LoVo (cell line): ENCODE results near the gene PRPF8.

Experiments used
- DNase-seq: peaks from one replicate; pipeline ENCODE4 v3.0.0-alpha.2; 2016; ENCODE audit warnings: low spot score

The PRPF8 gene

DNA sequence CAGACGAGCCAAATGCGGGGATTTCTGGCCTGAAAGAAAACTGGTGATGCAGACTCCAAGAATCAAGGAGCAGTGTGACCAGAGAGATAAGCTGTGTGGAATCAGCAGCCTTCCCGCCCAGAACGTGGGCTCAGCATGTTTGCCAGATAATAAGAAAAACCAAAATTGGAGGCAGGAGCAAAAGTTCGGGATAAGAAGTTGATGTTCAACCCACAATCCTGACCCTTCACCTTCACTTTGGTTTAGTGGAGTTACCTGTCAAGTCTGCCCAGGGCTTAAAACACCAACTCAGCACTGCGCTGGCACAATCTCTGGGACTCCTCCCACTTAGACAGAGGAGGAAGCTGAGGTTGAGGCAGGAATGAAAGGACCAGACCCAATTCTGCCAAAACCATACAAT is 59.1 kb downstream of the PRPF8 start:
- DNase-seq, result no peak

DNA sequence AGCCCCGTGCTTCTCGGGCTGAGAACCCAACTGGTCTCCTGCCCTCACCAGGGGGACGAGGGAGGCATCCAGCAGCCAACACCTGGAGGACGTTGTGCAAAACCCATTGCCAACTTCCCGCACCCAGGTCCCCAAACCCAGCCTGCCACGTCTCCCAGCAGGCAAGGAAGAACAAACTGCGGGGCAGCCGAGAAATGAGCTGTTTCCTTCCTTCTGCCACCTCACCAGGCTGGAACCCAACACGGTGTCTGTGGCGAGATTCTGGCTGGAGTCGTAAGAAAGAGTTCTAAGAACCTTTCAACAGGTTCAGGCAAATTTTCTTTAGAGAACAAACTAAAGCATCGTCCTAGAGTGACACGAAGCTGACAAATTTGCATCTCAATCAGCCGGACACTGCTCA is 59.6 kb downstream of the PRPF8 start:
- no peak for DNase-seq

DNA sequence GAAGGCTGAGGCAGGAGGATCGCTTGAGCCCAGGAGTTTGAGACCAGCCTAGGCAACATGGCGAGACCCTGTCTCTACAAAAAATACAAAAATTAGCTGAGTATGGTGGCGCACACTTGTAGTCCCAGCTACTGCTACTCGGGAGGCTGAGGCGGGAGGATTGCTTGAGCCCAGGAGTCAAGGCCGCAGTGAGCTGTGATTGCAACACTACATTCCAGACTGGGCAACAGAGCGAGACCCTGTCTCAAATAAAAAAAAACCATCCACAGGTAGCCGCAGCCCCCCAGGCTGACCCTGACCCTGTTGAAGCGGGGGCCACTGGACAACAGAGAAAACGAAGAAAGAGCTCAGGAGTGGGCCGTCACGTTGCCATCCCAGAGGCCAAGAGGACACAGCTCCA is 60.0 kb downstream of the PRPF8 start:
- no peak for DNase-seq

DNA sequence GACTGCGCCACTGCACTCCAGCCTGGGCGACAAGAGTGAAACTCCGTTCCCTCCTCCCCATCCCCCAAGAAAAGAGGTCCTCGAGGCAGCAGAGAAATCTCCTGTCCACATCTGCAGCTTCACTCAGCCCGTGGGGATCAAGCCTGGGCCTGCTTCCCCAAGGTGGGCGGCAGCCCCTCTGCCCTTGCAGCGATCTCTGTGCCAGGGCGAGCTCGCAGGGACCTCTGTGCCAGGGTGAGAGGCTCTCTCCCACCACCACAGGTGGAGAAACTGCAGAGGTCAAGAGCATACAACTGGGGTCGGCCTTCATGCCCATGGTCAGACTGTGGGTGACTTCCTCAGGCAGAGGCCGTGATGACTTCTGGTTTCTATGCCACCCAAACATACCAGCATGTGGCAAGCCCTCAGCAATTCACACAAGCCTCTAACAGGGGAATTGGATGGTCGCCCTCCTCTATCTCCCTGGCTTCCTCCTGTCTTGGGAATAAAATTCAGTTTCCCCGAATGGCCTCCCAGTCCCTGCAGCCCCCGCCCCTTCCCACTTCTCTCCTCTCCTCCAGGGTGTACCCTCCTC is 61.5 kb downstream of the PRPF8 start:
- no peak for DNase-seq

DNA sequence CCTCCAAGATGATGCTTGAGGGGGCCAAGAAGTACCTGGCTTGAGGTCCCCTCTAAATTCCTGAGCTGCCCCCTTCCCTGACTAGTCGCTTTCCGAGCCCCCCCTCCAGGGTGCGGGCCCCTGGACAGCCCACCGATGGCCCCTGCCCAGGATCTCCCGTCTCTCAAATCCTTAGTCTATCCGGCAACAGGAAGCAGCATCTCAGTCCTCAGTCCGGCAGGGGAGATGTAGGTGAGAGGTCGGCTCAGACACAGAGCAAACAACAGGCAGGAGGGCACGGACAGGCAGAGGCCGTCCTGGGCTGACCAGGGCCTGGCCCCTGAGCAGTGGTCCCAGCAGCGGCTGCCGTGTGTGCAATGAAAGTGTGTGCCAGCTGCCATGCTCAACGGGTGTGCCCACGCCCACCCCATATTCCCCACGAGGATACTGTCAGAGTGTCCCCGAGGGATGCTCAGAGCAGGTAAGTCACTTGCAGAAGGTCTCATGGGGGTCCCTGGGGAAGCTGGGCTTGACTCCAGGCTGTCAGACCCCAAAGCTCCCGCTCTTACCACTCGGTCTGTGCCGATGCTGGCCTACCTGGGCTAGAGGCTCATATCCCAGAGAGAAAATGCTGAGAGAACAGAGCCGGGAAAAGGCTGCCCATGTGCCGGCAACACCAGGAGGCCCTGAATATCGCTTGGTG is 63.3 kb downstream of the PRPF8 start:
- no peak for DNase-seq

DNA sequence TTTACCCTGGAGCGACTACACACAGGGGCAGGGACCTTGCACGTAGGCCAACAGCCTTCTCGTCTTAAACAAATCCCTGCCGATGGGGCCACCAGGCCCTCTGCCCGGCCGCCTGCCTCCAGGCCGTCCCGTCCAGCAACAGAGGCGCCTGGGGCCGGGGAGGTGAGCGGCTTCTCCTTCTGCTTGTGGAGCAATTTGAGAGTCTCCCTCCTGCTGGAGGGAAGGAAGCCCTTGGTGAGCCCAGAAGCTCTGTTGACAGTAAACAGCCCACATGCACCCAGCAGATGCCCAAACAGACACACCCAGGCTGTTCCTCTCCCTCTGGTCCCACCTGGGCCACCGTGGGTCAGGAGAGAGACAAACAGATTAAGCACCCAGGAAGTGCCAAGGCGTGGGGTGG is 64.2 kb downstream of the PRPF8 start:
- DNase-seq, result no peak

DNA sequence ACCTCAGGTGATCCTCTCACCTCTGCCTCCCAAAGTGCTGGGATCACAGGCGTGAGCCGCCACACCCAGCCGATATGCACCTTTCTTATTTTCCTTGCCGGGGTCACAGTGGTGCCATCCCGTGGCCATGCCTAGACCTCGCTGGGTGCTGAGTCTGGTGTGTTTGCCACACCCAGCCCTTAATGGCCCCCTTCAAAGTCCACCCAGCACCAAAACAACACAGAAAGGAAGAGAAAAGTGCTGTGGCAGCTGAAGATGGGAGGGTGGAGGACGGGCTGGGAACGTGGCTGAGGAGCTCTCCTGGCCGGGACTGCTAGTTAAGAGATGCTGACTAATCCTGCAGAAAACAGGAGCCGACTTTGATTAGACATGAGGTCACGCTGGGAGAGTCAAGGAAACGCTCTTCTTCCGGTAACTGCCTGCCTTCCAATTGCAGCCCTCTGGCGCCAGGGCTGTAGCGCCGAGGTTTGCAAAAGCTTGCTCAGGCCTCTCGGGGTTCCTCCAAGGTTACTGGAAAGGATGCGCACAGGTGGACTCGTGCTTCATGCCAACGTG is 67.0 kb downstream of the PRPF8 start:
- DNase-seq, result peak; percentile 81

DNA sequence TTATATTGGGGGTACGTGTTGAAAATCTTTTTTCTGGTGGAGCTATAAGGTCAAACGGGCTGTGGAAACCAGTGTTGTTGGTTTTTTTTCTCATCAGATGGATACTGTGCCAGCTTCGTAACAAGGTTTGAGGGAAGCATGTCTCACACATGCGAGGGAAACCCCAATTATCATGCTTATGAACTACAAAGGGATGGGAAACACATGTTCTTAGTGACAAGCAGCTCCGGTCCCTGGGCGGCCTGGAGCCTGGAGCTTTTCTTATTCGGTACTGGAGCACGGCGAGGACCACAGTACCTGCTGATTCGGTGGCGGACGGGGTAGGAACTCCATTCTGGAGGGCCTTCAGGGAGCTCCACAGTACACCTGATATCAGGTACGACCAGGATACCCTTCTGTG is 68.6 kb downstream of the PRPF8 start:
- no peak for DNase-seq

DNA sequence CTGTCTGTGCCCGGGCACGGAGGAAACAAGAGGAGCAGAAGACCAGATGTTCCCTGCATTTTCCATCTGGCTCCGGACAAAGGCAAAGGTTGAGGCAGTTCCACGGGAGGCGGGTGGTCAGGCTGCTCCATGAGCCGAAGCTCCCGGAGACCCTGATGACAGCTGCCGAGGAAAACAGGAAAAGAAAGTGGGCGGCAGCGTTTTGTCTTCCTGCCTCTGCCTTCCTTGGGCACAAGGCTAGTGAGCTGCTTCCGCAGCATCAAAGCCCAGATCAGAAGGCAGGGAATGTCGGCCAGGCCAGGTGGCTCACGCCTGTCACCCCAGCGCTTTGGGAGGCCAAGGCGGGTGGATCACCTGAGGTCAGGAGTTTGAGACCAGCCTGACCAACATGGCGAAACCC is 72.3 kb downstream of the PRPF8 start:
- no peak for DNase-seq

DNA sequence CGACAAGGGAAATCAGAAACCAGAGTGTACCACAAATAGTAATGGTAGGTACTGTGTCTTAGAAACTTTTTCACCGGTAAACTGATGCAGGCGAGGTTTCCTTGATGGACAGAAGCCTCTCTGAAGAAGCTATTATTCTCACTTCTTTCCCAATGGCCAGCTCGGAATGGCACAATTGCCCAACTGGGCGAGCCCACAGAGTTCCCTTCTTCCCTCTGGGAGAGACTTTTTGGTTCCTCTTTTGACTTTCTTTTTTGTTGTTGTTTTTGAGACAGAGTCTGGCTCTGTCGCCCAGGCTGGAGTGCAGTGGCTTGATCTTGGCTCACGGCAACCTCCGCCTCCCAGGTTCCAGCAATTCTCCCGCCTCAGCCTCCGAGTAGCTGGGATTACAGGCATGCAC is 73.0 kb downstream of the PRPF8 start:
- no peak for DNase-seq

DNA sequence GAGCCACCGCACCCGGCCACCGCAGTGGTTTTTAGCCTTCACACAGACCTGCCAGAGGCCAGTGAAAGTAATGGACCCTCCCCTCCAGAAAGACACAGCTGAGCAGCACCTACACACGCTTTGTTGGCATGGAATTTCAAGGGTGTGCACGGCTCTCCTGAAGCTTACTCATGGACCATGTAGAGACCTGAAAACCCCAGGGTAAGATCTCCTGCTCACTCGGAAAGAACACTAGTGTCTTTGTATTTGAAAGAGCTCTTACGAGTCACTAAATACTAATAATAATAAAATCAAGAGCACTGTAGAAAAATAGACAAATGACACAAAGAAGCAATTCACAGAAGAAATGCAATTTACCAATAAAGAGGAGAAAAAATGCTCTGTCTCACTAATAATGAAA is 76.0 kb downstream of the PRPF8 start:
- DNase-seq, result no peak

DNA sequence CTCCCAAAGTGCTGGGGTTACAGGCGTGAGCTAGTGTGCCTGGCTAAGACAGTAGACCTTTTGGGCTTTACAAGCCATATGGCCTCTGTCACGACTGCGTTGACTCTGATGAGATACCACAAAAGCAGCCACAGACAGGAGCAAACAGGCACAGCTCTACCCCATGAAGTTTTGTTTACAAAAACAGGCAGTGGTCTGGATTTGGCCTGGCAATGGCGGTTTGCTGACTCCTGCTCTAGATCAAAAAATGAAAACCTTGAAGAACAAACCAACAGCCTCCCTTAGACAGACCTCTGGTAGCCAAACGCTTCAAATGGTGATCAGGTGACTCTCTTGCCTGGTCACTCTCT is 76.7 kb downstream of the PRPF8 start:
- DNase-seq, result no peak

DNA sequence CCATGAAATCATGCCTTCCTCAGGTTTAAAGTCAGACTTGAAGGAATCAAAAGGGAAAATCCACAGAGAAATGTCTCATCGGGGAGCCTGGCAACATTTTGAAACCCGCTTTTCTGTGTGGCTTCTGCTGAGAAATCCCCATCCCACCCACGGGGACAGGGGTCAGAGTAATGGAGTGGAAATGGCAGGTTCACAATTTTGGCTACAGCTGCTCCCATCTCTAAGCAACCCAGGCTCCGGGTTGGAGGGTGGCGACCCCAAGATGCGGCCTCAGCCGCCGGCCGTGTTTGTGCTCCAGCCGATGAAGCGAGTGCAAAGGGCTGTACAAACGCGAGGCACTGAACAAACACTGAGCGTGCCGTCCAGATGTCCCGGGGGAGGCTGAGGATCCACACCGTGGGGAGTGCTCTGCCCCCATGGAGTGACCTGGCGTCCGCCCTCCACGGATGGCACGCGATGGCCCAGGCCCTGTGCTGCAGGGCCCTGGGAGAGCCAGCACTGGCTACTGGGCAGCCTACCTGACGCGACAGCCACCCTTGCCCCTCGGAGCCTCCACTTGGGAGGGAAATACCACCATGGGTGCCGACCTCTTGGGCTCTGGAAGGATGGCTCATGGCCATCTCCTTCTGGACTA is 78.2 kb downstream of the PRPF8 start:
- no peak for DNase-seq

DNA sequence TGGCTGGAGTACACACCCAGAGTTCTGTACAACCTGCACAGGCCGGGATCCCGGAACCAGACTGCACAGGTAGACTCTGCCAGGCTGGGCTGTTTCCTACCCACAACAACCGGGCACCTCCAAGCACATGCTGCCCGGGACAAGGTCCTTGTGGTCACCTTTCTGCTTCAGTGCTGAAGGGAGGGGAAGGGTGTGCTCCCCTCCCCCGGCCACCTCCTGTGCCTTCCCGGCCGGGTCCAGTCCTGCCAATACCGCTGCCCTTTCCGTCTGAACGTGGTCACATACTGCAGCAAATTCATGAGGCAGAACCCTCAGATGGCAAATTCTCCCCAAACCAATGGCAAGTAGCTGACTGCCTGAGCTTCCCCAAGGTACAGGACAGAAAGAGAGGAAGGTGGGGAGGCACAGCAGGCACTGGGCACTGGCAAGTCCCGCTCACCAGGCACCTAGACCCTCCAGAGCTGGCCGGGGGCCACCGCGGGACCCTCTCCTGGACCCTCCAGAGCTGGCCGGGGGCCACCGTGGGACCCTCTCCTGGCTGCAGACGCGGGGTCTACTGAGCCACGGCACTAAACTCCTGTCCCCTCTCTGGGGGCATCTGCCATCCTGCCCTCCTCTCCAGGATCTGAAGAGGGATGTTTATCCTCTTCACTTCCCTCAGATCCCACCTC is 78.9 kb downstream of the PRPF8 start:
- no peak for DNase-seq

DNA sequence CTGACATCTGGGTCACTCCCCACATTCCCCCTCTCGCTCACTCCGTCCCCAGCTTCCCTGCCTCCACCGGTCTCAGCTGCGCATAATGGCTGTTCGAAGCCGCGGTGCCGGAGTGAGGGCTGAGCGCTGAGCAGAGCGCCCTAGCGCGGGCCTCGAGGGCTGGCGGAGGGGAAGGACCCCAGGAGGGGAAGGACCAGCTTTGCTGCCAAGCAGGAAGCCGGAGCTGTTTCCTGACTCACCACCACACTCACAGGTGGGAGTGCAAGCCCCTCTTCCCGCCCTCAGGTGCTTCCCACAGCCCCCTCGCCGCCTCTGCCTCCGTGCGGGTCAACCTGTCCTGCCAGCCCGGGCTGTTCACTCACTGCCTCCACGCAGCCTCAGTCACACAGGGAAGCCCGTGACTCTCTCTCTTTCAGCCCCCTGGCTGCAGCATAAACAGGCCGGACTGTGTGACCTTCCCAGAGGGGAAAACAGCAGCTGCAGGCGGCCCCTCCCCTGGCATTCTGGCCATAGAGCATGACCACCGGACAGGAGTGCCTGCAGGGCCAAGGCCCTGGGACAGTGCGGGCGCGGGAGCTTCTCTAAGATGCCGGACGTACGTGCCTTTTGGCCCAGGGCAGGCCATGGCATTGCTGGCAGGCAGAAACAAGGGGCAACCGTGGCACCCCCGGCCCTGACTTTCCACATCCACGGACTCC is 79.7 kb downstream of the PRPF8 start:
- DNase-seq, result no peak

DNA sequence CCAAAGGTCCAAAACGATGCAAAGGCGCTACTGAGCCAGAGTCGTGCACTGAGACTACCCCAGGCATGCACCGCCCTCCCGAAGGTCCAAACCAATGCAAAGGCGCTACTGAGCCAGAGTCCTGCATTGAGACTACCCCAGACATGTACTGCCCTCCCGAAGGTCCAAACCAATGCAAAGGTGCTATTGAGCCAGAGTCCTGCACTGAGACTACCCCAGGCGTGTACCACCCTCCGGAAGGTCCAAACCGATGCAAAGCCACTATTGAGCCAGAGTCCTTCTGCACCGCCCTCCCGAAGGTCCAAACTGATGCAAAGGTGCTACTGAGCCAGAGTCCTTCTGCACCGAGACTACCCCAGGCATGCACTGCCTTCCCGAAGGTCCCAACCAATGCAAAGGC is 83.1 kb downstream of the PRPF8 start:
- DNase-seq, result no peak
